CD4-positive, alpha-beta T cell (primary cell): ENCODE measurements around the gene DDX6. TPM values are rescaled to one million over a fixed set of nuclear protein-coding genes. Genes with fewer than 3 reads are reported as not detected.
"Not testable (repeated sequence)": the region's sequence is repeated elsewhere in the genome, so short reads cannot be mapped to it uniquely, and the experiment has no call there.

Experiments
- ATAC-seq: fragments of 200-7000 bp; cut with Tn5 transposase; one replicate; pipeline ENCODE4 v1.10.0; 2022; ENCODE audit warnings: mild to moderate bottlenecking; ENCODE audit not compliant: poor library complexity
- CTCF ChIA-PET: fragments of 350-600 bp; sonication (Branson Sonifier 250); formaldehyde crosslinking; loops from one replicate; lab custom pipeline; 2021; ENCODE audit warnings: antibody characterized with exemption, inconsistent platforms; lab: Charles Lee
- POLR2A ChIA-PET: fragments of 350-600 bp; sonication (Branson Sonifier 250); formaldehyde crosslinking; loops from one replicate; lab custom pipeline; 2021; ENCODE audit warnings: antibody characterized with exemption, inconsistent platforms; lab: Charles Lee
- DNase-seq, 14 experiments: peaks; one replicate each; pipeline ENCODE4 v3.0.0-alpha.2; 2013 to 2020; ENCODE audit warnings: mixed read lengths in 2 of 14
- H3K27ac ChIP-seq, 2 donors: one replicate each; pipeline versions ENCODE4 v1.5.1 to v1.7.0; 2013; ENCODE audit warnings: low read length in 2 of 2, low read depth in 1 of 2, mild to moderate bottlenecking in 1 of 2
- H3K27me3 ChIP-seq, 2 experiments: 1 replicate in 1 of 2; 2 replicates in 1 of 2; pipeline versions ENCODE4 v1.6.1 to v1.7.0; 2013; ENCODE audit warnings: low read length in 2 of 2, control low read depth in 1 of 2, mild to moderate bottlenecking in 1 of 2, moderate library complexity in 1 of 2; ENCODE audit not compliant: insufficient read depth in 2 of 2, control insufficient read depth in 1 of 2
- H3K36me3 ChIP-seq: one replicate; pipeline ENCODE4 v1.6.1; 2013; ENCODE audit warnings: low read length, control low read depth; ENCODE audit not compliant: insufficient read depth
- H3K4me1 ChIP-seq: one replicate; pipeline ENCODE4 v1.6.1; 2013; ENCODE audit warnings: low read length, control low read depth; ENCODE audit not compliant: insufficient read depth
- H3K4me3 ChIP-seq: one replicate; pipeline ENCODE4 v1.5.1; 2013; ENCODE audit warnings: mild to moderate bottlenecking, low read length, moderate library complexity
- H3K9me3 ChIP-seq, 2 experiments: 1 replicate in 1 of 2; 2 replicates in 1 of 2; pipeline versions ENCODE4 v1.6.1 to v1.7.0; 2013; ENCODE audit warnings: low read length in 2 of 2, mild to moderate bottlenecking in 2 of 2, control low read depth in 1 of 2, moderate library complexity in 1 of 2; ENCODE audit not compliant: control insufficient read depth in 1 of 2, insufficient read depth in 1 of 2
- H3K27ac Mint-ChIP-seq: one replicate; pipeline ENCODE4 v1.8.0; 2020; ENCODE audit warnings: mixed read lengths
- H3K27me3 Mint-ChIP-seq: one replicate; pipeline ENCODE4 v1.8.0; 2021; ENCODE audit warnings: mixed read lengths
- H3K36me3 Mint-ChIP-seq: one replicate; pipeline ENCODE4 v1.8.0; 2021; ENCODE audit warnings: low read depth, mixed read lengths
- H3K4me1 Mint-ChIP-seq: one replicate; pipeline ENCODE4 v1.8.0; 2021; ENCODE audit warnings: low read depth, mixed read lengths
- H3K4me3 Mint-ChIP-seq: one replicate; pipeline ENCODE4 v1.8.0; 2020; ENCODE audit warnings: mild to moderate bottlenecking, mixed read lengths
- H3K9me3 Mint-ChIP-seq: one replicate; pipeline ENCODE4 v1.8.0; 2020; ENCODE audit warnings: mixed read lengths
- CTCF ChIP-seq: fragments of 200-600 bp; IDR thresholded peaks from one replicate; pipeline ENCODE4 v1.8.0; 2022; ENCODE audit warnings: antibody characterized with exemption, mild to moderate bottlenecking
- intact Hi-C, 2 experiments: fragments of 100-400 bp; cut with DNase I in 1 of 2; cut with micrococcal nuclease in 1 of 2; formaldehyde crosslinking; loops; one replicate each; pipeline versions ENCODE4 v1.15.1 to v1.9.0; 2023 to 2025; cut with DNase I, micrococcal nuclease
- total RNA-seq, 174 experiments: library from RNA in 2 of 174; stranded (reverse) in 2 of 174; gene quantifications; one replicate each; pipeline ENCODE4 v1.2.3 and lab custom pipeline; 2021 to 2026

Gene DDX6
- total RNA-seq, 2 experiments from 2014 or later: 341 to 355 TPM

- DNase-seq (no peak), ATAC-seq (no peak)
- no peaks in the 10 kb centered on the region for H3K9me3 ChIP-seq
- Mint-ChIP-seq H3K4me3 (no peak overlapping the region), H3K4me1 (peaks cover 51% of the 10 kb centered on the region), H3K27ac (peak overlapping the region; percentile 44), H3K27me3 (no peaks in the 10 kb centered on the region), H3K36me3 (peaks cover 98% of the 10 kb centered on the region), H3K9me3 (no peaks in the 10 kb centered on the region)
- ChIA-PET CTCF (interaction anchor here (2.5 kb wide), 1 partner anchor 76 kb away, joined by 9 read pairs; no protein-coding TSS in a partner anchor), POLR2A (interaction anchor here (0.6 to 1.4 kb wide), 3 partner anchors 17 to 110 kb away, joined by 3 to 4 read pairs (median 3); no protein-coding TSS in a partner anchor)
- TF ChIP-seq CTCF: no peak
- peaks cover 23% of the 10 kb centered on the region for H3K4me1 ChIP-seq
- H3K27ac ChIP-seq: no peak overlapping the region
- no peak overlapping the region for H3K4me3 ChIP-seq
- intact Hi-C loops: loop anchor here in 1 of 2 experiments (2.0 kb wide), 1 partner anchor 13 kb away; no protein-coding TSS in a partner anchor
- H3K27me3 ChIP-seq: no peaks in the 10 kb centered on the region
- H3K36me3 ChIP-seq: peaks cover 92% of the 10 kb centered on the region
Measured at GRCh38 chr11:118766035-118766434, 24.9 kb downstream of the DDX6 start.

GRCh38 chr11:118765095-118765691 lies 25.8 kb downstream of the DDX6 start:
- H3K9me3 Mint-ChIP-seq, H3K9me3 ChIP-seq, H3K4me3 Mint-ChIP-seq, intact Hi-C loops, H3K27me3 Mint-ChIP-seq, DNase-seq, H3K4me3 ChIP-seq, H3K27me3 ChIP-seq, H3K27ac ChIP-seq: not testable (repeated sequence)
- ChIA-PET POLR2A (interaction anchor here (0.6 to 0.9 kb wide), 3 partner anchors 26 to 112 kb away, joined by 3 to 4 read pairs (median 3); partner anchors contain the start of gene DDX6), CTCF (interaction anchor here (0.9 kb wide), 2 partner anchors 26 to 131 kb away, joined by 3 read pairs; partner anchors contain the start of gene DDX6)
- ATAC-seq: peak; percentile 44
- peaks cover 92% of the 10 kb centered on the region for H3K36me3 ChIP-seq
- H3K27ac Mint-ChIP-seq: peak overlapping the region; percentile 52
- peaks cover 19% of the 10 kb centered on the region for H3K4me1 ChIP-seq
- H3K36me3 Mint-ChIP-seq: peaks cover 98% of the 10 kb centered on the region
- peaks cover 43% of the 10 kb centered on the region for H3K4me1 Mint-ChIP-seq

- DNase-seq (no peak), ATAC-seq (no peak)
- Histone ChIP-seq H3K36me3 (peaks cover 95% of the 10 kb centered on the region), H3K4me1 (peaks cover 5% of the 10 kb centered on the region), H3K9me3 (no peaks in the 10 kb centered on the region), H3K27me3 (no peaks in the 10 kb centered on the region), H3K27ac (no peak overlapping the region), H3K4me3 (no peak overlapping the region)
- intact Hi-C loops: no loop called here
- ChIA-PET POLR2A (interaction anchor here (1.1 to 1.5 kb wide), 3 partner anchors 28 to 236 kb away, joined by 3 to 4 read pairs (median 3); partner anchors contain the start of gene DDX6), CTCF (interaction anchor here (0.8 to 2.5 kb wide), 5 partner anchors 9 to 73 kb away, joined by 3 to 10 read pairs (median 4); no protein-coding TSS in a partner anchor)
- Mint-ChIP-seq H3K27me3 (no peaks in the 10 kb centered on the region), H3K36me3 (peaks cover 98% of the 10 kb centered on the region), H3K4me1 (peaks cover 33% of the 10 kb centered on the region), H3K4me3 (no peak overlapping the region), H3K27ac (peak overlapping the region; percentile 59), H3K9me3 (no peaks in the 10 kb centered on the region)
- no peak for TF ChIP-seq CTCF
Measured at GRCh38 chr11:118763041-118763440, 27.9 kb downstream of the DDX6 start.

- H3K4me1 Mint-ChIP-seq: peaks cover 26% of the 10 kb centered on the region
- H3K27ac ChIP-seq, H3K9me3 Mint-ChIP-seq, H3K27me3 ChIP-seq, DNase-seq, intact Hi-C loops, H3K4me3 ChIP-seq, H3K9me3 ChIP-seq, H3K4me1 ChIP-seq, H3K4me3 Mint-ChIP-seq, ATAC-seq, H3K27me3 Mint-ChIP-seq: not testable (repeated sequence)
- CTCF ChIA-PET: interaction anchor here (0.8 to 2.5 kb wide), 3 partner anchors 10 to 72 kb away, joined by 3 to 10 read pairs (median 3); no protein-coding TSS in a partner anchor
- peaks cover 97% of the 10 kb centered on the region for H3K36me3 Mint-ChIP-seq
- peaks cover 95% of the 10 kb centered on the region for H3K36me3 ChIP-seq
- POLR2A ChIA-PET: interaction anchor here (0.5 to 0.8 kb wide), 2 partner anchors 134 to 507 kb away, joined by 3 read pairs; no protein-coding TSS in a partner anchor
- peak overlapping the region; percentile 36 for H3K27ac Mint-ChIP-seq
Measured at GRCh38 chr11:118761981-118762380, 29.0 kb downstream of the DDX6 start.
